ENCODE results near the gene SLC22A12. TPM values are rescaled to one million over a fixed set of nuclear protein-coding genes. Genes with fewer than 3 reads are reported as not detected.

Gene SLC22A12
- not detected in 2 replicates for total RNA-seq

GRCh38 chr11:64590763-64591221 is at the start of gene SLC22A12:
TSS of gene SLC22A12 (plus strand) at chr11:64591220. CDS start at chr11:64591557, 337 bp downstream.

Other genes starting within 250 kb of the SLC22A12 start
- 37.9 and 52.5 TPM in 2 replicates for gene RPS6KA4, start 232.1 kb upstream of the SLC22A12 start, total RNA-seq
- gene SLC22A11, start 35.3 kb upstream of the SLC22A12 start, total RNA-seq, result not detected in 2 replicates
- gene NRXN2, start 132.0 kb downstream of the SLC22A12 start, total RNA-seq, result 8.0 and 92.7 TPM in 2 replicates
- 0.26 and 0.50 TPM in 2 replicates for gene RASGRP2, start 152.9 kb downstream of the SLC22A12 start, total RNA-seq
- gene PYGM, start 168.8 kb downstream of the SLC22A12 start, total RNA-seq, result 6.0 and 8.8 TPM in 2 replicates
- 79.8 and 91.2 TPM in 2 replicates for gene SF1, start 187.3 kb downstream of the SLC22A12 start, total RNA-seq
- gene MAP4K2, start 212.0 kb downstream of the SLC22A12 start, total RNA-seq, result 12.9 and 13.9 TPM in 2 replicates
- 24.4 and 31.0 TPM in 2 replicates for gene MEN1, start 219.3 kb downstream of the SLC22A12 start, total RNA-seq